Osteoblast (primary cell): Measurements from ENCODE around the gene UMODL1. TPM values are rescaled to one million over a fixed set of nuclear protein-coding genes. Genes with fewer than 3 reads are reported as not detected.

Experiments
- DNase-seq: peaks from one replicate; pipeline ENCODE4 v3.0.0; 2011; ENCODE audit warnings: low spot score, mixed read lengths; ENCODE audit not compliant: insufficient read length; ENCODE audit errors: missing footprints
- H2AFZ ChIP-seq: 2 replicates; pipeline ENCODE4 v1.6.0; 2011; ENCODE audit warnings: mild to moderate bottlenecking, low read length
- H3K27ac ChIP-seq: 2 replicates; pipeline ENCODE4 v1.5.1; 2011; ENCODE audit warnings: mild to moderate bottlenecking, low read depth, low read length, moderate library complexity
- H3K27me3 ChIP-seq: 2 replicates; pipeline ENCODE4 v1.6.0; 2012; ENCODE audit warnings: mild to moderate bottlenecking, control low read depth, inconsistent platforms, low read length, moderate library complexity; ENCODE audit not compliant: insufficient read depth
- H3K36me3 ChIP-seq: 2 replicates; pipeline ENCODE4 v1.5.1; 2011; ENCODE audit warnings: mild to moderate bottlenecking, low read length, control low read depth, moderate library complexity; ENCODE audit not compliant: insufficient read depth
- H3K4me1 ChIP-seq: 2 replicates; pipeline ENCODE4 v1.5.1; 2011; ENCODE audit warnings: mild to moderate bottlenecking, low read length, control low read depth, moderate library complexity; ENCODE audit not compliant: insufficient read depth
- H3K4me2 ChIP-seq: 2 replicates; pipeline ENCODE4 v1.6.0; 2011; ENCODE audit warnings: mild to moderate bottlenecking, low read length; ENCODE audit not compliant: insufficient read depth
- H3K4me3 ChIP-seq: fragments of 200-600 bp; sonication (generic); 3 replicates; pipeline ENCODE4 v1.5.1; 2012; ENCODE audit warnings: mild to moderate bottlenecking, low read length, inconsistent platforms; ENCODE audit not compliant: insufficient read depth
- H3K79me2 ChIP-seq: 2 replicates; pipeline ENCODE4 v1.6.0; 2012; ENCODE audit warnings: mild to moderate bottlenecking, low read length, control low read depth, inconsistent platforms; ENCODE audit not compliant: insufficient read depth
- H3K9me3 ChIP-seq: 2 replicates; pipeline ENCODE4 v1.5.1; 2011; ENCODE audit warnings: low read depth, low read length, control low read depth
- H4K20me1 ChIP-seq: 2 replicates; pipeline ENCODE4 v1.6.0; 2012; ENCODE audit warnings: mild to moderate bottlenecking, low read length, control low read depth; ENCODE audit not compliant: insufficient read depth
- CTCF ChIP-seq: IDR thresholded peaks from 2 replicates; pipeline ENCODE4 v1.5.1; 2011; ENCODE audit warnings: mild to moderate bottlenecking, low read depth, low read length, moderate library complexity; ENCODE audit errors: extremely low read depth
- total RNA-seq: library from RNA; depleted of rRNA; stranded (reverse); fragments of >200 nt; gene quantifications from 2 replicates; pipeline ENCODE4 v1.2.3, GENCODE V29; 2012

Gene UMODL1
- total RNA-seq, 1 donor: not detected

- H3K4me2 ChIP-seq: no peak overlapping the region
- TF ChIP-seq CTCF: no peak
Measured at GRCh38 chr21:42153046-42153686, 82.0 kb downstream of the UMODL1 start.

GRCh38 chr21:42153746-42154145, 82.6 kb downstream of the UMODL1 start:
- Histone ChIP-seq H4K20me1 (no peaks in the 10 kb centered on the region), H3K9me3 (no peaks in the 10 kb centered on the region), H3K27me3 (peaks cover 3% of the 10 kb centered on the region), H3K79me2 (no peaks in the 10 kb centered on the region), H3K4me2 (no peak overlapping the region), H2AFZ (no peak overlapping the region), H3K4me3 (no peak overlapping the region), H3K36me3 (no peaks in the 10 kb centered on the region), H3K27ac (no peak overlapping the region), H3K4me1 (no peaks in the 10 kb centered on the region)
- DNase-seq: peak; percentile 82
- TF ChIP-seq CTCF: no peak

More at GRCh38 chr21:42153046-42153686, 82.0 kb downstream of the UMODL1 start:
- no peaks in the 10 kb centered on the region for H3K79me2 ChIP-seq
- no peaks in the 10 kb centered on the region for H3K4me1 ChIP-seq
- peak; percentile 37 for DNase-seq
- H3K27me3 ChIP-seq: peaks cover 3% of the 10 kb centered on the region
- no peaks in the 10 kb centered on the region for H4K20me1 ChIP-seq
- no peaks in the 10 kb centered on the region for H3K9me3 ChIP-seq
- no peak overlapping the region for H3K27ac ChIP-seq
- H3K36me3 ChIP-seq: no peaks in the 10 kb centered on the region
- H2AFZ ChIP-seq: no peak overlapping the region
- no peak overlapping the region for H3K4me3 ChIP-seq

GRCh38 chr21:42154237-42155044, 83.3 kb downstream of the UMODL1 start:
- H4K20me1 ChIP-seq: no peaks in the 10 kb centered on the region
- no peaks in the 10 kb centered on the region for H3K9me3 ChIP-seq
- H3K27ac ChIP-seq: no peak overlapping the region
- H2AFZ ChIP-seq: no peak overlapping the region
- no peak overlapping the region for H3K4me2 ChIP-seq
- no peak for TF ChIP-seq CTCF
- H3K4me1 ChIP-seq: no peaks in the 10 kb centered on the region
- no peaks in the 10 kb centered on the region for H3K36me3 ChIP-seq
- DNase-seq: peak; percentile 82
- H3K27me3 ChIP-seq: peaks cover 3% of the 10 kb centered on the region
- H3K79me2 ChIP-seq: no peaks in the 10 kb centered on the region
- no peak overlapping the region for H3K4me3 ChIP-seq
